Kidney epithelial cell (primary cell): ENCODE data around the gene SCAI. TPM values are rescaled to one million over a fixed set of nuclear protein-coding genes. Genes with fewer than 3 reads are reported as not detected.
"Not testable (repeated sequence)": the region's sequence is repeated elsewhere in the genome, so short reads cannot be mapped to it uniquely, and the experiment has no call there.

Experiments used
- DNase-seq: peaks from one replicate; pipeline ENCODE4 v3.0.0-alpha.2; 2010; ENCODE audit warnings: low read depth
- H3K27me3 ChIP-seq: 2 replicates; pipeline ENCODE4 v1.6.0; 2011; ENCODE audit warnings: low read length; ENCODE audit not compliant: control insufficient read depth, insufficient read depth
- H3K36me3 ChIP-seq: 2 replicates; pipeline ENCODE4 v1.5.1; 2011; ENCODE audit warnings: low read length; ENCODE audit not compliant: control insufficient read depth, insufficient read depth
- H3K4me3 ChIP-seq: 2 replicates; pipeline ENCODE4 v1.5.1; 2011; ENCODE audit warnings: low read depth, mild to moderate bottlenecking, control low read depth, low read length
- total RNA-seq: library from RNA; depleted of rRNA; stranded (reverse); fragments of >200 nt; gene quantifications from 2 replicates; pipeline ENCODE4 v1.2.3, GENCODE V29; 2015
- TF ChIP-seq, protein P1 (sequence below): IDR thresholded peaks from 2 replicates; pipeline ENCODE4 v1.5.1; 2011; ENCODE audit warnings: mild to moderate bottlenecking, moderate library complexity, low read length, control low read depth, inconsistent platforms; ENCODE audit not compliant: insufficient read depth, poor library complexity, severe bottlenecking

Gene SCAI
- total RNA-seq, 1 donor from 2014 or later: 2.3 TPM

DNA sequence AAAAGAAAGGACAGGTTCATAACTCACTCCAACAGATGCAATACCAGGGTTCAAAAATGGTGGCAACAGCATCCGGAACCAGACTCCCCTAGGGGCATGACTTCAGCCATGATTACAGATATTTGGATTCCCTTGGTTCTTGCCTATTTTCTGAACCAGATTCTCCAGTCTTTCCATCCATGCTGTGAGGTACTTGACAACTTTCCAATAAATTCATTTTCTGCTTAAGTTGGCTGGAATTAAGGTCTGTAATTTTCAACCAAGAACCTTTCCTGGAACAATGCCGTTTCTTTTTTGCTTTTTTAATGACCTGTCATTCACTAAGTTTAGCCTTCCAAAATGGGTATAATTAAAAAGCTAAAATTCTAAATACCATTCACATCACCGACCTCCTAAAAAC is 52.2 kb downstream of the SCAI start:
- Histone ChIP-seq H3K4me3 (no peak overlapping the region), H3K36me3 (no peaks in the 10 kb centered on the region), H3K27me3 (no peaks in the 10 kb centered on the region)
- DNase-seq: no peak
- TF ChIP-seq, protein P1, sequence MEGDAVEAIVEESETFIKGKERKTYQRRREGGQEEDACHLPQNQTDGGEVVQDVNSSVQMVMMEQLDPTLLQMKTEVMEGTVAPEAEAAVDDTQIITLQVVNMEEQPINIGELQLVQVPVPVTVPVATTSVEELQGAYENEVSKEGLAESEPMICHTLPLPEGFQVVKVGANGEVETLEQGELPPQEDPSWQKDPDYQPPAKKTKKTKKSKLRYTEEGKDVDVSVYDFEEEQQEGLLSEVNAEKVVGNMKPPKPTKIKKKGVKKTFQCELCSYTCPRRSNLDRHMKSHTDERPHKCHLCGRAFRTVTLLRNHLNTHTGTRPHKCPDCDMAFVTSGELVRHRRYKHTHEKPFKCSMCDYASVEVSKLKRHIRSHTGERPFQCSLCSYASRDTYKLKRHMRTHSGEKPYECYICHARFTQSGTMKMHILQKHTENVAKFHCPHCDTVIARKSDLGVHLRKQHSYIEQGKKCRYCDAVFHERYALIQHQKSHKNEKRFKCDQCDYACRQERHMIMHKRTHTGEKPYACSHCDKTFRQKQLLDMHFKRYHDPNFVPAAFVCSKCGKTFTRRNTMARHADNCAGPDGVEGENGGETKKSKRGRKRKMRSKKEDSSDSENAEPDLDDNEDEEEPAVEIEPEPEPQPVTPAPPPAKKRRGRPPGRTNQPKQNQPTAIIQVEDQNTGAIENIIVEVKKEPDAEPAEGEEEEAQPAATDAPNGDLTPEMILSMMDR: no peak

DNA sequence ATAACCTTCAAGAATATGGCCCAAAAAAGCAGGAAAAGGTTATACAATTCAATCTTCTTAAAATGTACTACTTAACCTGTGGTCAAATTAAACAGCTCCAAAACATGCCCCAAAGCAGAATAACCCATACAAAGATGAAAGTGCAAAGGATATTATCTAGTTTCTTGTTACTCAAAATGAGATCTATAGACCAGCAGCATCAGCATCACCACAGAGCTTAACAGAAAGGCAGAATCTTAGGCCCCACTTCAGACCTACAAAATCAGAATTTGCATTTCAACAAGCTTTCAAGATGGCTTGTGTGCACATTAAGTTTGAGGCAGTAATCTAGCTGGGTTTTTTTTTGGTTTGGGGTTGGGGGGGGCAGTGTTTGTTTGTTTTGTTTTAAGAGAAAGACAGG is 54.0 kb downstream of the SCAI start:
- H3K27me3 ChIP-seq: no peaks in the 10 kb centered on the region
- TF ChIP-seq, protein P1: no peak
- no peak overlapping the region for H3K4me3 ChIP-seq
- no peaks in the 10 kb centered on the region for H3K36me3 ChIP-seq
- no peak for DNase-seq

DNA sequence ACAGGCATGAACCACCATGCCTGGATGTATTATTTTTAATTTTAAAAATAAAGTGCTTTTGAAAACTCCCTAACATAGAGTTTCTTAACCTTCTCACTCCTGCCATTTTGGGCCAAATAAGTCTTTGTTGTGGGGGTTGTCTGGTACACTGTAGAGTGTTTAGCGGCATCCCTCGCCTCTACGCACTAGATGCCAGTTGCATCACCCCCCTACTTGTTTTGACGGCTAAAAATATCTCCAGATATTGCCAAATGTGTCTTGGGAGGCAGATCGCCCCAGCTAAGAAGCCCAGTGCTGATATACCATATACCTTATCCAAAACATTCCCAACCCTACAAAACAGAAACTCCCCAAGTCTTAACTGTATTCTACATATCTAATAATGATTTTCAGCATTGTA is 54.6 kb downstream of the SCAI start:
- Histone ChIP-seq H3K4me3 (no peak overlapping the region), H3K27me3 (no peaks in the 10 kb centered on the region), H3K36me3 (no peaks in the 10 kb centered on the region)
- TF ChIP-seq, protein P1: no peak
- DNase-seq: no peak

DNA sequence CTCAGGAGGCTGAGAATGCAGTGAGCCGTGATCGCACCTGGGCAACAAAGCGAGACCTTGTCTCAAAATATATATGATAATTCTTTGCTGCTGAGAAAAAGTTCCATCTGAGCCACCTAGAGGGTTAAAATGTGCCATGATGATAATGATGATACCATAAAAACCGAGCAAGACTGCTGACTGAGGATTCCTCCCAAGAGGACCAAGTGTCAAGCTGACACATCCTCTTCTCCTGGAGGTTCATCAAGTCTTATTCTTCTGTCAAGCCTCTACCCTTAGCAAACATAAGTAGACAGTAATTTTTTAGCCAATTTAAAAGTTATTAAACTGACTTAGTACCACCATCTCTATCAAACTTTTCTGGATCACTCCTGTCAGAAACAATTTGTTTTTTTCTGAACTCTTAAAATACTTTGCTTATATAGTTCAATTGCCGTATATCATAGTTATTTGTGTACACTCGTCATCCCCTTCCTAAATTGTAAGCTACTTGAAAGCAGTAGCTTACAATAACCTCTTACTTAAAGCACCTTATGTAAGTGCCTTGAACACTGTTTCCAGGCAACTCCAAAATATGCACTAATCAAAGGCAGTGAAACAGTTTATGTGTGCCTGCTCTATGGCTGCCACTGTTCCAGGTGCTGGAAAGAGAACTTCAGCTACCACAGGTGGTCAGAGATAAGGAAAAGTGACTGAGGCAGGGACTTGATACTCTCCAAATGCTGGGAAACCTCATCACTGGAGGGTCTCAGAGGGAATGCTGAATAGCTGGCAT is 57.4 kb downstream of the SCAI start:
- DNase-seq: no peak
- H3K4me3 ChIP-seq: no peak overlapping the region
- TF ChIP-seq, protein P1: no peak
- H3K36me3 ChIP-seq: no peaks in the 10 kb centered on the region
- H3K27me3 ChIP-seq: no peaks in the 10 kb centered on the region

DNA sequence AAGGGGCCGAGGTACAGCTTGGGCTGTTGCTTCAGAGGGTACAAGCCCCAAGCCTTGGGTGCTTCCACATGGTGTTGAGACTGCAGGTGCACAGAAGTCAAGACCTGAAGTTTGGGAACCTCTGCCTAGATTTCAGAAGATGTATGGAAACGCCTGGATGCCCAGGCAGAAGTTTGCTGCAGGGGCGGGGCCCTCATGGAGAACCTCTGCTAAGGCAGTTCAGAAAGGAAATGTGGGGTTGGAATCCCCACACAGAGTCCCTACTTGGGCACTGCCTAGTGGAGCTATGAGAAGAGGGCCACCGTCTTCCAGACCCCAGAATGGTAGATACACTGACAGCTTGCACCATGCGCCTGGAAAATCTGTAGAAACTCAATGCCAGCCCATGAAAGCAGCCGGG is 61.1 kb downstream of the SCAI start:
- not testable (repeated sequence) for H3K36me3 ChIP-seq, H3K4me3 ChIP-seq, DNase-seq, H3K27me3 ChIP-seq

DNA sequence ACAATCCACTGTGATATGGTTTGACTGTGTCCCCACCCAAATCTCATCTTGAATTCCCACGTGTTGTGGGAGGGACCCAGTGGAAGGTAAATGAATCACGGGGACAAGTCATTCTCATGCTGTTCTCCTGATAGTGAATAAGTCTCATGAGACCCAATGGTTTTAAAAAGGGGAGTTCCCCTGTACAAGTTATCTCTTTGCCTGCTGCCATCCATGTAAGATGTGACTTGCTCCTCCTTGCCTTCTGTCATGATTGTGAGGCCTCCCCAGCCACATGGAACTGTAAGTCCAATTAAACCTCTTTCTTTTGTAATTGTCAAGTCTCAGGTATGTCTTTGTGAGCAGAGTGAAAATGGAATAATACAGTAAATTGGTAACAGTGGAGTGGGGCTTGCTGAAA is 62.5 kb downstream of the SCAI start:
- H3K27me3 ChIP-seq, H3K36me3 ChIP-seq, H3K4me3 ChIP-seq, DNase-seq: not testable (repeated sequence)

DNA sequence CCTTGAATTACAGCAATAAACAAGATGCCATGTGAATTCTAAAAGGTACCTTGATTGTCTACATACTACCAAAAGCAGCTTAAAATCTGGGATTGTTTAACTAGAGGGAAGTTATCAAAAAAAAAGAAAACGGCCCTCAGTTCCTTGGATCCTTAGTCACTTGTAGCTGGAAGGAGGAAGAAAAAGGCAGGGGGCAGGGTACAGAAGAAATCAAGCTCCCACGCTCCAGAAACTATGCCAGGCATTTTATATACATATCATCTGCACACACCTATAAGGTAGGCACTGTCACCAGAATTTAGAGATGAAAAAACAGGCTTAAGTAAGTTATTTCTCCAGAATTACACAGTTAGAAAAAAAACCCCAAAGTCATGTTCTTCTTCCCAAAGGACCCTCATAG is 63.4 kb downstream of the SCAI start:
- no peaks in the 10 kb centered on the region for H3K36me3 ChIP-seq
- H3K27me3 ChIP-seq: no peaks in the 10 kb centered on the region
- TF ChIP-seq, protein P1: no peak

More for the DNA sequence above, 63.4 kb downstream of the SCAI start:
- DNase-seq: no peak
- no peak overlapping the region for H3K4me3 ChIP-seq
